HepG2 (cell line): ENCODE measurements around the gene MBLAC2. TPM values are rescaled to one million over a fixed set of nuclear protein-coding genes. Genes with fewer than 3 reads are reported as not detected.
A peak's percentile ranks its signal among the peaks of the same experiment; 100 is the strongest.

Source experiments
- AGO1 ChIP-seq: fragments of 200-400 bp; formaldehyde crosslinking; IDR thresholded peaks from 2 replicates; pipeline ENCODE4 v1.6.1; 2017; ENCODE audit warnings: mild to moderate bottlenecking, low read depth, low read length, moderate library complexity; ENCODE audit not compliant: poor library complexity, severe bottlenecking
- BRCA1 ChIP-seq: sonication (generic); formaldehyde crosslinking; IDR thresholded peaks from 2 replicates; pipeline ENCODE4 v1.4.0; 2020; ENCODE audit warnings: missing genetic modification reagents
- CEBPG ChIP-seq: IDR thresholded peaks from 2 replicates; pipeline ENCODE4 v1.6.1; 2016
- CENPBD1 ChIP-seq: sonication (generic); formaldehyde crosslinking; IDR thresholded peaks from 2 replicates; pipeline ENCODE4 v1.8.0; 2022; ENCODE audit warnings: missing genetic modification reagents, low read depth, mild to moderate bottlenecking, borderline replicate concordance
- FOXO4 ChIP-seq: sonication (generic); formaldehyde crosslinking; conservative IDR thresholded peaks from 2 replicates; pipeline ENCODE4 v1.8.1; 2023; ENCODE audit warnings: missing genetic modification reagents
- HMGA1 ChIP-seq: sonication (generic); formaldehyde crosslinking; conservative IDR thresholded peaks from 2 replicates; pipeline ENCODE4 v1.4.0; 2020; ENCODE audit warnings: missing genetic modification reagents
- KAT7 ChIP-seq: IDR thresholded peaks from 2 replicates; pipeline ENCODE4 v1.6.1; 2018; ENCODE audit warnings: borderline replicate concordance, missing compliant biosample characterization
- RCOR2 ChIP-seq: IDR thresholded peaks from 2 replicates; pipeline ENCODE4 v1.6.1; 2016; ENCODE audit warnings: missing biosample characterization, missing genetic modification reagents
- SIN3B ChIP-seq: fragments of 150-350 bp; IDR thresholded peaks from 2 replicates; pipeline ENCODE4 v1.6.1; 2014; ENCODE audit warnings: low read length
- SMAD3 ChIP-seq: sonication (generic); formaldehyde crosslinking; IDR thresholded peaks from 2 replicates; pipeline ENCODE4 v1.4.0; 2020; ENCODE audit warnings: missing genetic modification reagents
- SOX6 ChIP-seq, 2 experiments: fragments of 450-650 bp in 1 of 2; sonication (generic) in 1 of 2; formaldehyde crosslinking in 1 of 2; IDR thresholded peaks; 2 replicates each; pipeline versions ENCODE4 v1.4.0 to v1.6.1; 2017 to 2020; ENCODE audit warnings: antibody characterized with exemption in 1 of 2, mild to moderate bottlenecking in 1 of 2, missing genetic modification reagents in 1 of 2
- SP1 ChIP-seq, 2 experiments: fragments of 450-650 bp in 1 of 2; sonication (generic) in 1 of 2; formaldehyde crosslinking in 1 of 2; IDR thresholded peaks; 2 replicates each; pipeline versions ENCODE4 v1.4.0 to v1.6.1; 2016 to 2020; ENCODE audit warnings: missing genetic modification reagents in 1 of 2
- SPEN ChIP-seq: sonication (generic); formaldehyde crosslinking; IDR thresholded peaks from 2 replicates; pipeline ENCODE4 v1.5.1; 2020; ENCODE audit warnings: low read depth, mild to moderate bottlenecking, missing genetic modification reagents
- SRF ChIP-seq: IDR thresholded peaks from 2 replicates; pipeline ENCODE4 v1.6.1; 2011; ENCODE audit warnings: mild to moderate bottlenecking, low read depth, low read length, moderate library complexity
- THAP7 ChIP-seq: sonication (generic); formaldehyde crosslinking; IDR thresholded peaks from 2 replicates; pipeline ENCODE4 v1.8.1; 2023; ENCODE audit warnings: mild to moderate bottlenecking, missing genetic modification reagents
- ZFX ChIP-seq: sonication (generic); formaldehyde crosslinking; IDR thresholded peaks from 2 replicates; pipeline ENCODE4 v1.4.0; 2020; ENCODE audit warnings: mild to moderate bottlenecking, low read depth, missing genetic modification reagents, moderate library complexity
- ZNF251 ChIP-seq: sonication (generic); formaldehyde crosslinking; IDR thresholded peaks from 2 replicates; pipeline ENCODE4 v1.9.0; 2021; ENCODE audit warnings: mild to moderate bottlenecking, missing genetic modification reagents
- ZNF317 ChIP-seq: sonication (generic); formaldehyde crosslinking; IDR thresholded peaks from 2 replicates; pipeline ENCODE4 v1.5.0; 2020; ENCODE audit warnings: mild to moderate bottlenecking, missing genetic modification reagents
- ZNF337 ChIP-seq: sonication (generic); formaldehyde crosslinking; IDR thresholded peaks from 2 replicates; pipeline ENCODE4 v1.5.1; 2020; ENCODE audit warnings: missing genetic modification reagents, low read depth, mild to moderate bottlenecking, borderline replicate concordance
- ZNF609 ChIP-seq: sonication (generic); formaldehyde crosslinking; IDR thresholded peaks from 2 replicates; pipeline ENCODE4 v1.4.0; 2020; ENCODE audit warnings: mild to moderate bottlenecking, missing genetic modification reagents, borderline replicate concordance
- ZNF766 ChIP-seq: sonication (generic); formaldehyde crosslinking; IDR thresholded peaks from 2 replicates; pipeline ENCODE4 v1.5.0; 2020; ENCODE audit warnings: missing genetic modification reagents, borderline replicate concordance
- ZNF768 ChIP-seq: sonication (generic); formaldehyde crosslinking; IDR thresholded peaks from 2 replicates; pipeline ENCODE4 v1.4.0; 2020; ENCODE audit warnings: missing genetic modification reagents
- ZNF782 ChIP-seq: sonication (generic); formaldehyde crosslinking; IDR thresholded peaks from 2 replicates; pipeline ENCODE4 v1.4.0; 2020; ENCODE audit warnings: missing genetic modification reagents, mild to moderate bottlenecking, borderline replicate concordance
- polyA plus RNA-seq, 8 experiments: library from polyadenylated mRNA; depleted of rRNA in 3 of 8; stranded (reverse) in 7 of 8; unstranded in 1 of 8; fragments of >200 nt; fragmentation: Illumina TruSeq in 4 of 8; extraction: Trizol in 4 of 8; gene quantifications; 2 replicates each; pipeline versions ENCODE4 v1.2.1 to v1.2.3, GENCODE V29; 2011 to 2016; ENCODE audit warnings: low read depth in 4 of 8, missing spikeins in 1 of 8, mixed read lengths in 1 of 8; ENCODE audit not compliant: insufficient read depth in 1 of 8
- total RNA-seq, 5 experiments: library from RNA; depleted of rRNA; stranded (reverse); fragments of >200 nt; fragmentation: Illumina TruSeq; extraction: Trizol; gene quantifications; 2 replicates each; pipeline ENCODE4 v1.2.3, GENCODE V29; 2016; ENCODE audit warnings: low read depth in 1 of 5

Gene MBLAC2
- total and polyA plus RNA-seq, 2 of the 13 experiments (the other 11 are each of a cell fraction or from before 2014, with no cell fraction given) = 2.9 to 4.1 TPM

GRCh38 chr5:90473396-90474234 lies 956 bp downstream of the MBLAC2 start (continued):
- TF ChIP-seq HMGA1 (CRISPR knock-in tag) (no peak), CENPBD1 (CRISPR knock-in tag) (peak; percentile 1; the same call in 1 of the 2 replicates), SIN3B (no peak), ZNF317 (CRISPR knock-in tag) (no peak), SPEN (CRISPR knock-in tag) (no peak), ZFX (CRISPR knock-in tag) (peak; percentile 78; the same call in 1 of the 2 replicates), BRCA1 (CRISPR knock-in tag) (no peak), RCOR2 (CRISPR knock-in tag) (no peak), ZNF337 (CRISPR knock-in tag) (no peak), ZNF782 (CRISPR knock-in tag) (peak; percentile 60; the same call in 1 of the 2 replicates), THAP7 (CRISPR knock-in tag) (no peak), AGO1 (no peak), CEBPG (CRISPR knock-in tag) (no peak), SRF (no peak), FOXO4 (CRISPR knock-in tag) (no peak), ZNF766 (CRISPR knock-in tag) (peak; percentile 58; the same call in 1 of the 2 replicates), KAT7 (CRISPR knock-in tag) (no peak; the same call in 1 of the 2 replicates), SMAD3 (CRISPR knock-in tag) (no peak), ZNF251 (CRISPR knock-in tag) (no peak), ZNF609 (no peak), SP1 (IDR thresholded peaks at IDR 0.05) (no peak), SP1 (CRISPR knock-in tag; IDR thresholded peaks at IDR 0.05) (no peak), ZNF768 (CRISPR knock-in tag) (no peak), SOX6 (IDR thresholded peaks at IDR 0.05) (no peak), SOX6 (CRISPR knock-in tag; IDR thresholded peaks at IDR 0.05) (no peak)
